LNCaP clone FGC (cell line): Measurements from ENCODE around the gene PER1.
"Not testable (repeated sequence)": the region's sequence is repeated elsewhere in the genome, so short reads cannot be mapped to it uniquely, and the experiment has no call there.

Experiments used
- DNase-seq: peaks from one replicate; pipeline ENCODE4 v3.0.0-alpha.2; 2011; ENCODE audit warnings: low read depth
- H3K4me3 ChIP-seq: 2 replicates; pipeline ENCODE4 v1.5.1; 2011; ENCODE audit warnings: mild to moderate bottlenecking, low read depth, low read length, control low read depth
- CTCF ChIP-seq: IDR thresholded peaks from 2 replicates; pipeline ENCODE4 v1.5.1; 2012; ENCODE audit warnings: mild to moderate bottlenecking; ENCODE audit not compliant: control insufficient read depth, insufficient read depth; ENCODE audit errors: extremely low read depth

PER1 gene

DNA sequence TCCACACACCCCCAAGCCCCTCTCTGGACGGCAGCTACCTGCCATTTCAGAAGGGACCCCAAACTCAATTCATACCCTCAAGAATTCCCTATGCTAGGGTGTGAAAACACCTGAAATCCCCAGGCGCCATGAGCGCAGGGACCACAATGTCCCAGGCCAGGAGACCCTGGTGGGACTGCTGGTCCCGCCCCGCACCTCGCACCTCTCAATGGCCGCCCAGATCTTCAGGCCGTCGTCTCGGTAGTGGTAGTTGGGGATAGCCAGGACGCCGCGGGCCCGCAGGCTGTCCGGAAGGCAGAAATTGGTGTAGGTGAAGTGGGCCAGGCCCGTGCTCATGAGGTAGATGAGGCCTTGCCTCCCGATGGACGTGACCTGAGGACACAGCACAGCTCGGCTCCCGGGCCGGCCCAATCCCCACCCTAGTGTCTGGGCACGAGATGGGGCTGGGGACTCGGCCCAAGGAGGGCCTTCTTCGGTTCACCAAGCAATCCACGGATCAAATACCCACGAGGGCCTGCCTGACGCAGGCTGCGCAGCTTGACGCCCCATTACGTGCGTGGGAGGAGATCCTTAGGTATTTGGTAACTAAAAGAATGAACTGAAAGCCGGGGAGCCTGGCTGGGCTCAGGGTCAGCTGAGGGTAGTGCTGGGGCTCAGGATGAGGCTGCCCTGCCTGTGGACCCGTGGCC, 43.1 kb downstream of the PER1 start:
- TF ChIP-seq CTCF = no peak
- DNase-seq = no peak
- H3K4me3 ChIP-seq = no peak overlapping the region

GRCh38 chr17:8106980-8107379, 45.2 kb downstream of the PER1 start:
- DNase-seq, H3K4me3 ChIP-seq: not testable (repeated sequence)

GRCh38 chr17:8105957-8106398, 46.2 kb downstream of the PER1 start:
- DNase-seq = no peak
- no peak overlapping the region for H3K4me3 ChIP-seq
- TF ChIP-seq CTCF = no peak

DNA sequence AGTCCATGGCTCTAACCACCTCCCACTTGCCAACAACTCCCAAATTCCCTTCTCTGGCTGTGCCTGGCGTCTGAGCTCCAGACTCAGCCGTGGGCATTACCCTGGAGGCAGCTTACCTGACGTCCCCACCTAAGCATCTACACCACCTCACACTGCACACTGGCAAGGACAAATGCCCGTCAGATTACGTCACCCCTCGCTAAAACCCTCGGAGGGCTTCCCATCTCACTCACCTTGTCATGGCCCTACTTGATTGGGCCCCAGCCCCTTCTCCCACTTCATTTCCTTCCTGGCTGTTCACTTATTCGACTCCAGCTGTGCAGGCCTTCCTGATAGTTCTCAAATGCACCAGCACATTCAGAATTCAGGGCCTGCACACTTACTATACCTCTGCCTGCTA, 47.3 kb downstream of the PER1 start:
- H3K4me3 ChIP-seq = no peak overlapping the region
- no peak for DNase-seq
- no peak for TF ChIP-seq CTCF

DNA sequence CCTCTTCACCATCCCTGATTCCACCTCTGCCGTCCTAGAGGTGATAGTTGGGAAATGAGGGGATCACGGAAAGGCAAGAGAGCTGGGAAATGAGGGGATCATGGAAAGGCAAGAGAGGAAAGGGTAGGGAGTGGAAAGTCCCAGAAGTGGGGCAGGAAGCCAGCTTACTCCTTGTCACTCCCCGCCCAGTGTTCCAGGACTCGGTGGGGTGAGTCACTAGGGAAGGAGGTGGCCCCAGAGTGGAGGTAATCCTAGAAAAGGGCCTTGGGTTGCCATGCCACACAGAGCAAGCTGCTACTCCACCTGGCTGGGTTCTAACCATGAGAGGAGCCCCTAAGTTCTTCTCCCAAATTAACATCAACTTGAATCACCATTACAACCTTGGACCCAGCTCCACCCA, 48.7 kb downstream of the PER1 start:
- no peak for DNase-seq
- H3K4me3 ChIP-seq = no peak overlapping the region
- TF ChIP-seq CTCF = no peak

- no peak for DNase-seq
- TF ChIP-seq CTCF = no peak
- no peak overlapping the region for H3K4me3 ChIP-seq
Measured at GRCh38 chr17:8101721-8102120, 50.5 kb downstream of the PER1 start.

- H3K4me3 ChIP-seq = no peak overlapping the region
- no peak for TF ChIP-seq CTCF
- DNase-seq = no peak
Measured at GRCh38 chr17:8100763-8101162, 51.4 kb downstream of the PER1 start.
